ENCODE results near the gene ATAD3C.
A peak's percentile ranks its signal among the peaks of the same experiment; 100 is the strongest.
"Not testable (repeated sequence)": the region's sequence is repeated elsewhere in the genome, so short reads cannot be mapped to it uniquely, and the experiment has no call there.

Gene ATAD3C

DNA sequence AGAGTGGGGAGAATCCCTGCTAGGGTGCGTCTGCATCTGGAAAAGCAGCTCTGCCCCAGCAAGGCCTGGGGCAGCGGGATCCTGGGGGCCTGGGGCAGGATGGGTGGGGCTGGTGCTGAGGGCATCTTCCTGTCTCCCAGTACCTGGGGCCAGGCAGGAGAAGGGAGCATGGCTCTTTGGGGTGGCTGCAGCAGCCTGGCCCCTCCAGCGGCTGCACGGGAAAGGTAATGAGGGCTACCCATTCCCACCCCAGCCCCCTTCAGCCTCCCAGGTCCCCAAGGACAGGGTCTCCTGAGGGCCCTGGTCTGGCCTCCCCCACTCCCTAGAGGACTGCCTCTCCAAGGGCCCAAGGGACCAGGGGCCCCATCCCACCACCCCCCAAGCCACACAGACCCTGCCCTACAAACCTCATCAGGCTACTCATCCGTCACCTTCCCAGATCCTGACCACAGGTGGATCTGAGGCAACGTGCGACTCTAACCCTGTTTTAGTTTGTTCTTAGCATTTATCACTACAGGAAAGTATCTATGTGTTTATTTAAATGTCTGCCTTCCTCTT is 27.5 kb upstream of the ATAD3C start:
- H3K27ac Mint-ChIP-seq (ENCODE audit: low read depth) = no peak overlapping the region
- no peaks in the 10 kb centered on the region for H3K9me3 Mint-ChIP-seq
- DNase-seq (ENCODE audit: low spot score in 2 of 2) = no peak
- ATAC-seq (replicated peaks; ENCODE audit: extremely low read depth, poor library complexity, severe bottlenecking) = no peak
- H3K27me3 Mint-ChIP-seq = peaks cover 29% of the 10 kb centered on the region
- no peak overlapping the region for H3K4me3 Mint-ChIP-seq
- no peaks in the 10 kb centered on the region for H3K4me1 Mint-ChIP-seq
- H3K36me3 Mint-ChIP-seq (ENCODE audit: insufficient read depth) = no peaks in the 10 kb centered on the region

GRCh38 chr1:1422465-1423244 is 26.8 kb upstream of the ATAD3C start:
- Mint-ChIP-seq H3K27me3 (peaks cover 29% of the 10 kb centered on the region), H3K4me1 (no peaks in the 10 kb centered on the region), H3K9me3 (no peaks in the 10 kb centered on the region), H3K4me3 (no peak overlapping the region), H3K36me3 (ENCODE audit: insufficient read depth) (no peaks in the 10 kb centered on the region), H3K27ac (ENCODE audit: low read depth) (no peak overlapping the region)
- no peak for ATAC-seq (replicated peaks; ENCODE audit: extremely low read depth, poor library complexity, severe bottlenecking)
- no peak for DNase-seq (ENCODE audit: low spot score in 2 of 2)

- no peak for DNase-seq (ENCODE audit: low spot score in 2 of 2)
- Mint-ChIP-seq H3K27me3 (peaks cover 32% of the 10 kb centered on the region), H3K4me3 (no peak overlapping the region), H3K4me1 (no peaks in the 10 kb centered on the region), H3K27ac (ENCODE audit: low read depth) (no peak overlapping the region), H3K9me3 (no peaks in the 10 kb centered on the region), H3K36me3 (ENCODE audit: insufficient read depth) (no peaks in the 10 kb centered on the region)
- ATAC-seq (replicated peaks; ENCODE audit: extremely low read depth, poor library complexity, severe bottlenecking) = no peak
Measured at GRCh38 chr1:1423245-1423597, 26.3 kb upstream of the ATAD3C start.

DNA sequence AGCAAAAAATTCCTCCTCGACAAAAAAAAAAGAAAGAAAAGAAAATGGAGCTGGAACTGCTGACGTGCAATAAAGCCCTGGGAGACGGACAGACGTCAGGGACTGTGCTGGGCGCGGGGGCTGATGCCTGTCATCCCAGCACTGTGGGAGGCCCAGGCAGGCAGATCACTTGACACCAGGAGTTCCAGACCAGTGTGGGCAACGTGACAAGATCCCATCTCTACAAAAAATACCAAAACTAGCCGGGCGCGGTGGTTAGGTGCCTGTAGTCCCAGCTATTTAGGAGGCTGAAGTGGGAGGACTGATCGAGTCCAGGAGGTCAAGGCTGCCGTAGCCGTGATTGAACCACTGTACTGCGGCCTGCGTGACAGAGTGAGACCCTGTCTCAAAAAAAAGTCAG is 24.8 kb upstream of the ATAD3C start:
- H3K27me3 Mint-ChIP-seq = peaks cover 43% of the 10 kb centered on the region
- ATAC-seq (replicated peaks; ENCODE audit: extremely low read depth, poor library complexity, severe bottlenecking) (no peak), DNase-seq (ENCODE audit: low spot score in 2 of 2) (no peak)
- H3K27ac Mint-ChIP-seq (ENCODE audit: low read depth) = no peak overlapping the region
- no peaks in the 10 kb centered on the region for H3K36me3 Mint-ChIP-seq (ENCODE audit: insufficient read depth)
- peak overlapping the region; percentile 29 for H3K4me3 Mint-ChIP-seq
- H3K4me1 Mint-ChIP-seq = no peaks in the 10 kb centered on the region
- no peaks in the 10 kb centered on the region for H3K9me3 Mint-ChIP-seq

- ATAC-seq (replicated peaks; ENCODE audit: extremely low read depth, poor library complexity, severe bottlenecking) (no peak), DNase-seq (ENCODE audit: low spot score in 2 of 2) (no peak)
- no peaks in the 10 kb centered on the region for H3K36me3 Mint-ChIP-seq (ENCODE audit: insufficient read depth)
- H3K4me3 Mint-ChIP-seq = no peak overlapping the region
- peaks cover 50% of the 10 kb centered on the region for H3K27me3 Mint-ChIP-seq
- no peak overlapping the region for H3K27ac Mint-ChIP-seq (ENCODE audit: low read depth)
- no peaks in the 10 kb centered on the region for H3K9me3 Mint-ChIP-seq
- no peaks in the 10 kb centered on the region for H3K4me1 Mint-ChIP-seq
Measured at GRCh38 chr1:1425426-1425752, 24.1 kb upstream of the ATAD3C start.

GRCh38 chr1:1425753-1426495 is 23.6 kb upstream of the ATAD3C start:
- Mint-ChIP-seq H3K27me3 (peaks cover 50% of the 10 kb centered on the region), H3K36me3 (ENCODE audit: insufficient read depth) (no peaks in the 10 kb centered on the region), H3K27ac (ENCODE audit: low read depth) (no peak overlapping the region), H3K4me1 (no peaks in the 10 kb centered on the region), H3K9me3 (no peaks in the 10 kb centered on the region), H3K4me3 (no peak overlapping the region)
- DNase-seq (ENCODE audit: low spot score in 2 of 2) (no peak), ATAC-seq (replicated peaks; ENCODE audit: extremely low read depth, poor library complexity, severe bottlenecking) (no peak)

GRCh38 chr1:1426496-1427105 is 22.9 kb upstream of the ATAD3C start:
- DNase-seq (ENCODE audit: low spot score in 2 of 2) (no peak), ATAC-seq (replicated peaks; ENCODE audit: extremely low read depth, poor library complexity, severe bottlenecking) (no peak)
- Mint-ChIP-seq H3K4me1 (no peaks in the 10 kb centered on the region), H3K36me3 (ENCODE audit: insufficient read depth) (no peaks in the 10 kb centered on the region), H3K27ac (ENCODE audit: low read depth) (no peak overlapping the region), H3K9me3 (no peaks in the 10 kb centered on the region), H3K4me3 (no peak overlapping the region), H3K27me3 (peaks cover 50% of the 10 kb centered on the region)

GRCh38 chr1:1427106-1427819 is 22.2 kb upstream of the ATAD3C start:
- Mint-ChIP-seq H3K36me3 (ENCODE audit: insufficient read depth) (no peaks in the 10 kb centered on the region), H3K4me1 (no peaks in the 10 kb centered on the region), H3K4me3 (no peak overlapping the region), H3K27me3 (peaks cover 48% of the 10 kb centered on the region), H3K27ac (ENCODE audit: low read depth) (no peak overlapping the region), H3K9me3 (no peaks in the 10 kb centered on the region)
- no peak for ATAC-seq (replicated peaks; ENCODE audit: extremely low read depth, poor library complexity, severe bottlenecking)
- DNase-seq (ENCODE audit: low spot score in 2 of 2) = no peak

GRCh38 chr1:1427820-1428148 is 21.7 kb upstream of the ATAD3C start:
- H3K27me3 Mint-ChIP-seq = peaks cover 48% of the 10 kb centered on the region
- no peak overlapping the region for H3K27ac Mint-ChIP-seq (ENCODE audit: low read depth)
- DNase-seq (ENCODE audit: low spot score in 2 of 2) (no peak), ATAC-seq (replicated peaks; ENCODE audit: extremely low read depth, poor library complexity, severe bottlenecking) (no peak)
- no peaks in the 10 kb centered on the region for H3K9me3 Mint-ChIP-seq
- no peak overlapping the region for H3K4me3 Mint-ChIP-seq
- H3K4me1 Mint-ChIP-seq = no peaks in the 10 kb centered on the region
- no peaks in the 10 kb centered on the region for H3K36me3 Mint-ChIP-seq (ENCODE audit: insufficient read depth)

DNA sequence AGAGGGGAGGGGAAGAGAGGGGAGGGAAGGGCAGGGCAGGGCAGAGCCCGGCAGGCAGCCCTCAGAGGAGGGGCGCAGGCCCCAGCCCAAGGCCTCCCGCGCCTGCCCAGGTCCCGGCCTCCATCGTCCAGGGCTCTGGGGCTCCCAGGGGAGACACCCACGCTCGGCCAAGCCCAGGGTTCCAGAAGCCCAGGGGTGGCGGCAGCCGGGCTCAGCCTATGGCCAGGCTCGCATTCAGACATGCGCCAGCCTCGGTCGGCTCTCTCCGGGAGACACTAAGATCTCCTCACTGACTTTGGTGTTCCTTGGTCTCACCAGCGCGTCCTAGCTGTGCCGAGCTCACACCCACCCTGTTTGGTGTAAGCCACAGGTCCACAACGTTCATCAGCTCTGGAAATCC is 21.3 kb upstream of the ATAD3C start:
- Mint-ChIP-seq H3K4me1 (no peaks in the 10 kb centered on the region), H3K36me3 (ENCODE audit: insufficient read depth) (no peaks in the 10 kb centered on the region), H3K27ac (ENCODE audit: low read depth) (no peak overlapping the region), H3K4me3 (peak overlapping the region; percentile 39), H3K9me3 (no peaks in the 10 kb centered on the region), H3K27me3 (peaks cover 45% of the 10 kb centered on the region)
- no peak for ATAC-seq (replicated peaks; ENCODE audit: extremely low read depth, poor library complexity, severe bottlenecking)
- DNase-seq (ENCODE audit: low spot score in 2 of 2) = no peak

DNA sequence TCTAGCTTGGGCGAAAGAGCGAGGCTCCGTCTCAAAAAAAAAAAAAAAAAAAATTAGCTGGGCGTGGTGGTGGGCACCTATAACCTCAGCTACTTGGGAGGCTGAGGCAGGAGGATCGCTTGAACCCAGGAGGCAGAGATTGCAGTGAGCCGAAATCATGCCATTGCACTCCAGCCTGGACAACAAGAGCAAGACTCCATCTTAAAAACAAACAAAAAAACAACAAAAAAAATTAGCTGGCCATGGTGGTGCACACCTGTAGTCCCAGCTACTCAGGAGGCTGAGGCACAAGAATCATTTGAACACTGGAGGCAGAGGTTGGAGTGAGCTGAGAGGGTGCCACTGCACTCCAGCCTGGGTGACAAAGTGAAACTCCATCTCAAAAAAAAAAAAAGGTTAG is 20.5 kb upstream of the ATAD3C start:
- ATAC-seq (replicated peaks; ENCODE audit: extremely low read depth, poor library complexity, severe bottlenecking); H3K4me3 Mint-ChIP-seq; H3K27ac Mint-ChIP-seq (ENCODE audit: low read depth); DNase-seq (ENCODE audit: low spot score in 2 of 2); H3K9me3 Mint-ChIP-seq; H3K36me3 Mint-ChIP-seq (ENCODE audit: insufficient read depth); H3K4me1 Mint-ChIP-seq: not testable (repeated sequence)
- peaks cover 42% of the 10 kb centered on the region for H3K27me3 Mint-ChIP-seq

GRCh38 chr1:1429671-1430073 is 19.8 kb upstream of the ATAD3C start:
- H3K4me3 Mint-ChIP-seq = no peak overlapping the region
- no peaks in the 10 kb centered on the region for H3K4me1 Mint-ChIP-seq
- H3K27me3 Mint-ChIP-seq = peaks cover 38% of the 10 kb centered on the region
- DNase-seq (ENCODE audit: low spot score in 2 of 2) (no peak), ATAC-seq (replicated peaks; ENCODE audit: extremely low read depth, poor library complexity, severe bottlenecking) (no peak)
- H3K27ac Mint-ChIP-seq (ENCODE audit: low read depth) = no peak overlapping the region
- H3K36me3 Mint-ChIP-seq (ENCODE audit: insufficient read depth) = no peaks in the 10 kb centered on the region
- H3K9me3 Mint-ChIP-seq = no peaks in the 10 kb centered on the region

All from central memory CD8-positive, alpha-beta T cell (primary cell).